ENCODE results near the gene GLT1D1. TPM values are rescaled to one million over a fixed set of nuclear protein-coding genes. Genes with fewer than 3 reads are reported as not detected.

Gene GLT1D1
- total and polyA plus RNA-seq, 2 of the 8 experiments (the other 6 are each of a cell fraction or from before 2014, with no cell fraction given) = 1.5 to 3.6 TPM

DNA sequence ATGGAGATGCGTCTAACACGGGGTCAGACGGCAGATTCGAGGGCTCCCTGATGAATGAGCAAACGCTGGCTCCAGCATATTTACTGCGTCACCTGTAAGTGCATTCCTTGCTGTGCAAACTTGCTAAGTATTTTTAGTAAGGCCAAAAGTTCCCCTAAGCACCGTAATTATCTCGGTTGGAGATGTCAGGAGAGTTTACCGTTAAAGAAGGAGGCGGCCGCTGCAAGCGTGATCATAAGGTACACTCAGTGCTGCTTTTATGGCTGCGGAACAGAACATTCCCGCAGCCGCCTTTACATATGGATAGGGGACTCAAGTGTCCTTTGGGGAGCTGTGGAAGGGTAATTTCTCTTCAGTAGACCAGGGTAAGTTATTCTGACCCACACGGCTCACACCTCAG is 175.6 kb downstream of the GLT1D1 start:
- Histone ChIP-seq H3K9me3 (ENCODE audit: insufficient read depth in 2 of 2, low read depth in 1 of 2, low read length in 1 of 2) (no peaks in the 10 kb centered on the region), H2BK120ac (replicated peaks; ENCODE audit: low read depth, low read length) (no peak overlapping the region), H3K4me2 (ENCODE audit: insufficient read depth in 1 of 2, low read depth in 2 of 2, low read length in 2 of 2) (no peak overlapping the region), H3K14ac (ENCODE audit: insufficient read length) (no peak overlapping the region), H2AFZ (ENCODE audit: low read length) (no peak overlapping the region; the same call in 1 of the 2 replicates), H3K4me1 (replicated peaks in 1 of 4; ENCODE audit: control insufficient read depth in 3 of 4, insufficient read depth in 4 of 4, low read length in 3 of 4) (peaks cover 0 to 3% (median 0%) of the 10 kb centered on the region in 4 experiments; a peak in 3 of 7 replicates), H4K5ac (ENCODE audit: insufficient read length, low read depth, low read length) (no peak overlapping the region), H3K18ac (ENCODE audit: extremely low read depth, low read length) (no peak overlapping the region), H3K4me3 (ENCODE audit: extremely low read depth in 1 of 4, insufficient read depth in 2 of 4, low read depth in 3 of 4, low read length in 4 of 4) (no peak overlapping the region), H2BK15ac (ENCODE audit: low read length) (no peak overlapping the region), H3K79me1 (ENCODE audit: low read depth, low read length) (no peaks in the 10 kb centered on the region), H3K23ac (ENCODE audit: insufficient read length) (no peak overlapping the region), H3K23me2 (ENCODE audit: low read depth, low read length) (peaks cover 11% of the 10 kb centered on the region; the same call in 1 of the 2 replicates), H3K27ac (ENCODE audit: low read depth, low read length) (no peak overlapping the region), H3K4ac (replicated peaks; ENCODE audit: insufficient read length, low read depth, low read length) (no peak overlapping the region), H2BK20ac (ENCODE audit: low read length) (no peak overlapping the region), H4K91ac (replicated peaks; ENCODE audit: insufficient read length, low read length) (no peak overlapping the region), H3K36me3 (ENCODE audit: control insufficient read depth in 2 of 4, insufficient read depth in 4 of 4, low read length in 3 of 4) (no peaks in the 10 kb centered on the region), H2BK5ac (ENCODE audit: low read depth, low read length) (no peak overlapping the region), H3K56ac (replicated peaks; ENCODE audit: insufficient read length, low read depth, low read length) (no peak overlapping the region), H2BK12ac (ENCODE audit: low read depth, low read length) (no peak overlapping the region), H3K79me2 (ENCODE audit: control insufficient read depth in 1 of 2, insufficient read depth in 2 of 2, low read length in 2 of 2) (no peaks in the 10 kb centered on the region), H2AK5ac (ENCODE audit: low read depth, low read length) (no peak overlapping the region), H3K27me3 (replicated peaks in 1 of 4; ENCODE audit: control insufficient read depth in 3 of 4, extremely low read depth in 1 of 4, insufficient read depth in 3 of 4, low read length in 3 of 4) (no peaks in the 10 kb centered on the region; a peak in 1 of 7 replicates), H3K9ac (replicated peaks in 1 of 4; ENCODE audit: extremely low read depth in 1 of 4, low read depth in 3 of 4, low read length in 3 of 4) (no peak overlapping the region), H4K20me1 (replicated peaks in 1 of 2; ENCODE audit: control insufficient read depth in 1 of 2, insufficient read depth in 2 of 2, low read length in 2 of 2) (peaks cover 0 to 2% of the 10 kb centered on the region in 2 experiments), H4K8ac (ENCODE audit: extremely low read depth, insufficient read depth, low read length) (no peak overlapping the region)
- ChIA-PET POLR2A (ENCODE audit: partially characterized antibody) (no interaction called here), CTCF (ENCODE audit: partially characterized antibody) (interaction anchor here (1.6 kb wide), 1 partner anchor 28 kb away, joined by 4 read pairs; no protein-coding TSS in a partner anchor)
- FAIRE-seq (no peak), DNase-seq (ENCODE audit: low read depth in 1 of 2, low spot score in 2 of 2) (no peak)
- WGBS, 2 experiments (ENCODE audit: extremely low coverage in 1 of 2, insufficient coverage in 1 of 2, insufficient read length in 1 of 2, insufficient replicate concordance in 2 of 2, low coverage in 1 of 2, low lambda C conversion rate in 2 of 2, missing lambda C conversion rate in 1 of 2) = 87% methylated on average over 16 of the region's 16 CpGs; no CpG with 5 or more reads in 1 of the 2 experiments
- TF ChIP-seq SAP30 (IDR thresholded peaks at IDR 0.05; ENCODE audit: insufficient read depth, insufficient replicate concordance, low read length) (no peak), CBX8 (IDR thresholded peaks at IDR 0.05; ENCODE audit: borderline replicate concordance, low read depth, low read length) (no peak), GTF2F1 (IDR thresholded peaks at IDR 0.05; ENCODE audit: borderline replicate concordance, low read depth, low read length) (no peak), ASH2L (IDR thresholded peaks at IDR 0.05; ENCODE audit: low read length) (no peak), RNF2 (IDR thresholded peaks at IDR 0.05; ENCODE audit: borderline replicate concordance, low read depth, low read length, missing control alignments, poor library complexity, severe bottlenecking) (no peak), SUZ12 (IDR thresholded peaks at IDR 0.05; ENCODE audit: low read length) (no peak), KDM5A (IDR thresholded peaks at IDR 0.05; ENCODE audit: low read length) (no peak), CBX5 (IDR thresholded peaks at IDR 0.05; ENCODE audit: low read depth, low read length) (no peak), BCL11A (IDR thresholded peaks at IDR 0.05; ENCODE audit: low read depth in 2 of 2, low read length in 2 of 2) (no peak), POLR2AphosphoS5 (IDR thresholded peaks at IDR 0.05; ENCODE audit: low read depth, low read length) (no peak), TBP (IDR thresholded peaks at IDR 0.05; ENCODE audit: low read depth, low read length) (no peak), CREB1 (IDR thresholded peaks at IDR 0.05) (no peak)
- TF ChIP-seq, protein P1, sequence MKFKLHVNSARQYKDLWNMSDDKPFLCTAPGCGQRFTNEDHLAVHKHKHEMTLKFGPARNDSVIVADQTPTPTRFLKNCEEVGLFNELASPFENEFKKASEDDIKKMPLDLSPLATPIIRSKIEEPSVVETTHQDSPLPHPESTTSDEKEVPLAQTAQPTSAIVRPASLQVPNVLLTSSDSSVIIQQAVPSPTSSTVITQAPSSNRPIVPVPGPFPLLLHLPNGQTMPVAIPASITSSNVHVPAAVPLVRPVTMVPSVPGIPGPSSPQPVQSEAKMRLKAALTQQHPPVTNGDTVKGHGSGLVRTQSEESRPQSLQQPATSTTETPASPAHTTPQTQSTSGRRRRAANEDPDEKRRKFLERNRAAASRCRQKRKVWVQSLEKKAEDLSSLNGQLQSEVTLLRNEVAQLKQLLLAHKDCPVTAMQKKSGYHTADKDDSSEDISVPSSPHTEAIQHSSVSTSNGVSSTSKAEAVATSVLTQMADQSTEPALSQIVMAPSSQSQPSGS (IDR thresholded peaks at IDR 0.05; ENCODE audit: low read length) = no peak

Measured in H1 (cell line).